ENCODE measurements around the gene HNRNPA2B1. TPM values are rescaled to one million over a fixed set of nuclear protein-coding genes. Genes with fewer than 3 reads are reported as not detected.
"Not testable (repeated sequence)": the region's sequence is repeated elsewhere in the genome, so short reads cannot be mapped to it uniquely, and the experiment has no call there.

Gene HNRNPA2B1
- total RNA-seq, 2 experiments from 2014 or later = 258 to 1,090 TPM

DNA sequence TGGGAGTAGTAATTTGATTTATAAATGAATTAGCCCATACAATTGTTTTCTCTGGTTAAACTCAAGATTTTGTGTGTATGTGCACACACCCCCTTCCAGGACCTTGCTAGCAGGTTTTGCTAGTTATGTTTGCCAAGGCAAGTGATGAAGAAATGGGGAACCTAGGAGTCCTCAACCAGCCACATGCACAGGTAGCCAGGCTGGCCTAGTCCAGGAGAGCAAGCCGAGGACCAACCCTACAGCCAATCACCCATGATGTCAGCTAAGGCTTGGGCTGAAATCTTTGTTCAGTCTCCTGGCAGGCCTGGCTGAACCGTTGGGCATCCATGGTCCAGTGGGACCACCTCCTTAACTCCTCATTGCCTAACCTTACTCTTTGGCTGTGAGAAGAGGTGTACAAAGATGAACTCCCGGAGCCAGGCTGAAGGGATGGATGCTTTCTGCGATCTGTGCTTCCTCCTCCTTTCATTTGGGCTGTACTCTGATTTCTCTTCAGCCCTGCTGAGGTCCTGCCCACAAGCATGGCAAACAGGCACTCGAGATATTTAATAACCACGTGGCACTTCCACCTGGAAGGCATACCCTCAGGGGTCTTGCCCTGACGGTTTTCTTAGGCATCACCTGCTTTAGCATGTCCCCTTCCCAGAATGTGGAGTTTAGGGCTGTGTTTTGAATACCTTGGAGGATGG is 22.1 kb downstream of the HNRNPA2B1 start:
- H3K4me3 ChIP-seq (ENCODE audit: low read depth, low read length, poor library complexity, severe bottlenecking) = no peak overlapping the region
- H3K9me3 ChIP-seq (ENCODE audit: low read length) = no peaks in the 10 kb centered on the region
- no peaks in the 10 kb centered on the region for H3K4me1 ChIP-seq (ENCODE audit: insufficient read depth, low read length, poor library complexity, severe bottlenecking)
- BruUV-seq (replicated peaks) = no TSS peak
- peaks cover 31% of the 10 kb centered on the region for H3K36me3 ChIP-seq (ENCODE audit: insufficient read depth, low read length)
- H3K27ac ChIP-seq (ENCODE audit: low read depth, low read length, poor library complexity, severe bottlenecking) = no peak overlapping the region
- ChIA-PET CTCF (ENCODE audit: unreplicated experiment) (no interaction called here), POLR2A (interaction anchor here (0.7 kb wide), 1 partner anchor 87 kb away, joined by 3 read pairs; no protein-coding TSS in a partner anchor)
- no peak overlapping the region for H3K4me2 ChIP-seq (ENCODE audit: low read length)
- intact Hi-C loops (cut with micrococcal nuclease; ENCODE audit: unreplicated experiment) = no loop called here
- H3K9me2 ChIP-seq (ENCODE audit: insufficient read depth, low read length) = no peaks in the 10 kb centered on the region
- no peak overlapping the region for H2AFZ ChIP-seq (ENCODE audit: low read length)
- no peak for TF ChIP-seq EZH2phosphoT487 (IDR thresholded peaks at IDR 0.05; ENCODE audit: borderline replicate concordance, low read depth, low read length)
- TF ChIP-seq, protein P1, sequence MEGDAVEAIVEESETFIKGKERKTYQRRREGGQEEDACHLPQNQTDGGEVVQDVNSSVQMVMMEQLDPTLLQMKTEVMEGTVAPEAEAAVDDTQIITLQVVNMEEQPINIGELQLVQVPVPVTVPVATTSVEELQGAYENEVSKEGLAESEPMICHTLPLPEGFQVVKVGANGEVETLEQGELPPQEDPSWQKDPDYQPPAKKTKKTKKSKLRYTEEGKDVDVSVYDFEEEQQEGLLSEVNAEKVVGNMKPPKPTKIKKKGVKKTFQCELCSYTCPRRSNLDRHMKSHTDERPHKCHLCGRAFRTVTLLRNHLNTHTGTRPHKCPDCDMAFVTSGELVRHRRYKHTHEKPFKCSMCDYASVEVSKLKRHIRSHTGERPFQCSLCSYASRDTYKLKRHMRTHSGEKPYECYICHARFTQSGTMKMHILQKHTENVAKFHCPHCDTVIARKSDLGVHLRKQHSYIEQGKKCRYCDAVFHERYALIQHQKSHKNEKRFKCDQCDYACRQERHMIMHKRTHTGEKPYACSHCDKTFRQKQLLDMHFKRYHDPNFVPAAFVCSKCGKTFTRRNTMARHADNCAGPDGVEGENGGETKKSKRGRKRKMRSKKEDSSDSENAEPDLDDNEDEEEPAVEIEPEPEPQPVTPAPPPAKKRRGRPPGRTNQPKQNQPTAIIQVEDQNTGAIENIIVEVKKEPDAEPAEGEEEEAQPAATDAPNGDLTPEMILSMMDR (conservative IDR thresholded peaks at IDR 0.05; ENCODE audit: low read length) = no peak
- peaks cover 10% of the 10 kb centered on the region for H4K20me1 ChIP-seq (ENCODE audit: insufficient read depth, low read length)
- no peaks in the 10 kb centered on the region for H3K79me2 ChIP-seq (ENCODE audit: insufficient read depth, low read depth, low read length)
- DNase-seq (ENCODE audit: low spot score) = no peak

DNA sequence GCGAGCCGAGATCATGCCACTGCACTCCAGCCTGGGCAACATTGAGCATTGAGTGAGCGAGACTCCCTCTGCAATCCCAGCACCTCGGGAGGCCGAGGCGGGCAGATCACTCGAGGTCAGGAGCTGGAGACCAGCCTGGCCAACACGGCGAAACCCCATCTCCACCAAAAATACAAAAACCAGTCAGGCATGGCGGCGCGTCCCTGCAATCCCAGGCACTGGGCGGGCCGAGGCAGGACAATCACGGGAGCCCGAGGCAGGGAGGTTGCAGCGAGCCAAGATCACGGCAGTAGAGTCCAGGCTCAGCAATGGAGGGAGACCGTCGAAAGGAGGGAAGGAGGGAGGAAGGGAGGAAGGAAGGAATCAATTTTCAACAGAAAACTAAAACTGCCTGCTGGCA is 23.3 kb downstream of the HNRNPA2B1 start:
- BruUV-seq (replicated peaks); CTCF ChIA-PET (ENCODE audit: unreplicated experiment); intact Hi-C loops (cut with micrococcal nuclease; ENCODE audit: unreplicated experiment); H3K79me2 ChIP-seq (ENCODE audit: insufficient read depth, low read depth, low read length); DNase-seq (ENCODE audit: low spot score); H3K9me3 ChIP-seq (ENCODE audit: low read length); H2AFZ ChIP-seq (ENCODE audit: low read length); H3K27ac ChIP-seq (ENCODE audit: low read depth, low read length, poor library complexity, severe bottlenecking); H3K4me3 ChIP-seq (ENCODE audit: low read depth, low read length, poor library complexity, severe bottlenecking); POLR2A ChIA-PET; H3K9me2 ChIP-seq (ENCODE audit: insufficient read depth, low read length); H3K4me2 ChIP-seq (ENCODE audit: low read length); H3K4me1 ChIP-seq (ENCODE audit: insufficient read depth, low read length, poor library complexity, severe bottlenecking); H4K20me1 ChIP-seq (ENCODE audit: insufficient read depth, low read length): not testable (repeated sequence)
- peaks cover 30% of the 10 kb centered on the region for H3K36me3 ChIP-seq (ENCODE audit: insufficient read depth, low read length)

DNA sequence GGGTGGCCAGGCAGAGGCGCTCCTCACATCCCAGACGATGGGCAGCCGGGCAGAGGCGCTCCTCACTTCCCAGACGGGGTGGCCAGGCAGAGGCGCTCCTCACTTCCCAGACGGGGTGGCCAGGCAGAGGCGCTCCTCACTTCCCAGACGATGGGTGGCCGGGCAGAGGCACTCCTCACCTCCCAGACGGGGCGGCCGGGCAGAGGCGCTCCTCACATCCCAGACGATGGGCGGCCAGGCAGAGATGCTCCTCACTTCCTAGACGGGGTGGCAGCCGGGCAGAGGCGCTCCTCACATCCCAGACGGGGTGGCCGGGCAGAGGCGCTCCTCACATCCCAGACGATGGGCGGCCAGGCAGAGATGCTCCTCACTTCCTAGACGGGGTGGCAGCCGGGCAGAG is 23.9 kb downstream of the HNRNPA2B1 start:
- H3K4me3 ChIP-seq (ENCODE audit: low read depth, low read length, poor library complexity, severe bottlenecking); H3K4me2 ChIP-seq (ENCODE audit: low read length); H3K9me3 ChIP-seq (ENCODE audit: low read length); H3K27ac ChIP-seq (ENCODE audit: low read depth, low read length, poor library complexity, severe bottlenecking); H3K9me2 ChIP-seq (ENCODE audit: insufficient read depth, low read length); H3K79me2 ChIP-seq (ENCODE audit: insufficient read depth, low read depth, low read length); DNase-seq (ENCODE audit: low spot score); BruUV-seq (replicated peaks); CTCF ChIA-PET (ENCODE audit: unreplicated experiment); intact Hi-C loops (cut with micrococcal nuclease; ENCODE audit: unreplicated experiment); H4K20me1 ChIP-seq (ENCODE audit: insufficient read depth, low read length); H2AFZ ChIP-seq (ENCODE audit: low read length); H3K4me1 ChIP-seq (ENCODE audit: insufficient read depth, low read length, poor library complexity, severe bottlenecking); POLR2A ChIA-PET: not testable (repeated sequence)
- H3K36me3 ChIP-seq (ENCODE audit: insufficient read depth, low read length) = peaks cover 31% of the 10 kb centered on the region

DNA sequence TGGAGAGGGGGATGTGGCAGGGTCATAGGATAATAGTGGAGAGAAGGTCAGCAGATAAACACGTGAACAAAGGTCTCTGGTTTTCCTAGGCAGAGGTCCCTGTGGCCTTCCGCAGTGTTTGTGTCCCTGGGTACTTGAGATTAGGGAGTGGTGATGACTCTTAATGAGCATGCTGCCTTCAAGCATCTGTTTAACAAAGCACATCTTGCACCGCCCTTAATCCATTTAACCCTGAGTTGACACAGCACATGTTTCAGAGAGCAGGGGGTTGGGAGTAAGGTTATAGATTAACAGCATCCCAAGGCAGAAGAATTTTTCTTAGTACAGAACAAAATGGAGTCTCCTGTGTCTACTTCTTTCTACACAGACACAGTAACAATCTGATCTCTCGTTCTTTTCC is 24.6 kb downstream of the HNRNPA2B1 start:
- H3K4me1 ChIP-seq (ENCODE audit: insufficient read depth, low read length, poor library complexity, severe bottlenecking); CTCF ChIA-PET (ENCODE audit: unreplicated experiment); H4K20me1 ChIP-seq (ENCODE audit: insufficient read depth, low read length); BruUV-seq (replicated peaks); POLR2A ChIA-PET; H3K27ac ChIP-seq (ENCODE audit: low read depth, low read length, poor library complexity, severe bottlenecking); H3K4me3 ChIP-seq (ENCODE audit: low read depth, low read length, poor library complexity, severe bottlenecking); H3K79me2 ChIP-seq (ENCODE audit: insufficient read depth, low read depth, low read length); H3K9me2 ChIP-seq (ENCODE audit: insufficient read depth, low read length); intact Hi-C loops (cut with micrococcal nuclease; ENCODE audit: unreplicated experiment); H3K9me3 ChIP-seq (ENCODE audit: low read length); H2AFZ ChIP-seq (ENCODE audit: low read length); DNase-seq (ENCODE audit: low spot score); H3K4me2 ChIP-seq (ENCODE audit: low read length): not testable (repeated sequence)
- peaks cover 35% of the 10 kb centered on the region for H3K36me3 ChIP-seq (ENCODE audit: insufficient read depth, low read length)

All from OCI-LY7 (cell line).